Measurements from ENCODE around the gene TP53TG3C.
"Not testable (repeated sequence)": the region's sequence is repeated elsewhere in the genome, so short reads cannot be mapped to it uniquely, and the experiment has no call there.

Gene TP53TG3C, protein sequence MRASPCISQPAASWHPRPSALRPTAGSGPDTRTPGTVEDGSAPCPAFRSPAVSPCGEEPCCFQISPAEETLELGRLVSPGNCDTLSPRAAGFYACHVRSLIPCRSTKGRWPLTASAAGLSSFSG

DNA sequence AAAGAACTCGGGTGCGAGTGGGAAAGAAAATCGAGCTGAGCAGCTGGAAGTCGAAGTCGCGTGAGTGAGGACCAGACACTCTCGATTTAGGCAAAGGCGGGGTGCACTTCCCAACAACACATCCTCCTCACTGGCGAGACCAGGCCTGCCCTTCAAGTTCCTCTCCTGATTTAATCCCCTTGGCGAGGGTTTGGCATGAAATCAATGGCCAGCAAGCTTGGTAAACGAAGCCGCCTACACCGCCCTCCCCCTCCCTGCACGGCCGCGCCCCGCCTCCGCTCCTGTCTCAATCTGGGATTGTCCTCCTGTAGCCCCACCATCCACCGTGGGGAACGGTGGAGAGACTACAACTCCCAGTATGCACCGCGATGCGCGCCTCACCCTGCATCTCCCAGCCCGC, at the start of gene TP53TG3C:
TP53TG3C (plus strand) TSS at position 301 of the 400 bp plus-strand sequence; CDS start at position 369, 68 bp downstream.
- DNase-seq (ENCODE audit: low spot score), result not testable (repeated sequence)

All from Ammon's horn (tissue), 1 donor.